Erythroblast (primary cell): ENCODE data around the gene BRDT.

Source experiments
- DNase-seq, 2 experiments: peaks; one replicate each; lab custom pipeline; 2025; lab: John Stamatoyannopoulos, UW
- GATA1 ChIP-seq: IDR thresholded peaks from 2 replicates; pipeline ENCODE4 v1.6.1; 2011; ENCODE audit warnings: low read depth, mild to moderate bottlenecking, control low read depth, low read length, moderate library complexity
- POLR2A ChIP-seq: IDR thresholded peaks from 2 replicates; pipeline ENCODE4 v1.6.1; 2011; ENCODE audit warnings: mild to moderate bottlenecking, low read length

Gene BRDT

GRCh38 chr1:91949356-91949699 lies at the start of gene BRDT:
Gene BRDT, plus strand, starts transcription at chr1:91949401. Its CDS starts 13,354 bp downstream, at chr1:91962755.
- TF ChIP-seq POLR2A (no peak), GATA1 (no peak)
- no peak for DNase-seq

- TF ChIP-seq POLR2A, result no peak
- no peak for TF ChIP-seq GATA1
- DNase-seq, result no peak
Measured at GRCh38 chr1:91900562-91900961, 48.6 kb upstream of the BRDT start.

GRCh38 chr1:91901231-91901630 lies 48.0 kb upstream of the BRDT start:
- TF ChIP-seq POLR2A (no peak), GATA1 (no peak)
- no peak for DNase-seq

- TF ChIP-seq GATA1 (no peak), POLR2A (no peak)
- no peak for DNase-seq
Measured at GRCh38 chr1:91912266-91912665, 36.9 kb upstream of the BRDT start.

- no peak for DNase-seq
- TF ChIP-seq POLR2A (no peak), GATA1 (no peak)
Measured at GRCh38 chr1:91913018-91913417, 36.2 kb upstream of the BRDT start.

GRCh38 chr1:91916046-91916445 lies 33.2 kb upstream of the BRDT start:
- no peak for DNase-seq
- TF ChIP-seq GATA1 (no peak), POLR2A (no peak)

GRCh38 chr1:91916811-91917460 lies 32.3 kb upstream of the BRDT start:
- TF ChIP-seq GATA1 (no peak), POLR2A (no peak)

GRCh38 chr1:91919962-91920361 lies 29.2 kb upstream of the BRDT start:
- no peak for DNase-seq
- TF ChIP-seq POLR2A, result no peak
- no peak for TF ChIP-seq GATA1

More at GRCh38 chr1:91916811-91917460, 32.3 kb upstream of the BRDT start:
- DNase-seq, result no peak

- no peak for DNase-seq
- TF ChIP-seq GATA1 (no peak), POLR2A (no peak)
Measured at GRCh38 chr1:91924146-91924545, 25.1 kb upstream of the BRDT start.

- DNase-seq, result no peak
- TF ChIP-seq POLR2A (no peak), GATA1 (no peak)
Measured at GRCh38 chr1:91925644-91926435, 23.4 kb upstream of the BRDT start.

- TF ChIP-seq GATA1, result no peak
- TF ChIP-seq POLR2A, result no peak
- no peak for DNase-seq
Measured at GRCh38 chr1:91928026-91928425, 21.2 kb upstream of the BRDT start.

GRCh38 chr1:91929250-91929649 lies 20.0 kb upstream of the BRDT start:
- DNase-seq, result no peak

GRCh38 chr1:91937613-91938012 lies 11.6 kb upstream of the BRDT start:
- DNase-seq, result no peak
- TF ChIP-seq POLR2A (no peak), GATA1 (no peak)

More at GRCh38 chr1:91929250-91929649, 20.0 kb upstream of the BRDT start:
- no peak for TF ChIP-seq POLR2A
- no peak for TF ChIP-seq GATA1

- no peak for TF ChIP-seq GATA1
- no peak for TF ChIP-seq POLR2A
- DNase-seq, result no peak
Measured at GRCh38 chr1:91940496-91940895, 8.7 kb upstream of the BRDT start.
